ENCODE results near the gene VIP.

GRCh38 chr6:152701081-152701862 lies 49.3 kb upstream of the VIP start:
- TF ChIP-seq, protein P1, sequence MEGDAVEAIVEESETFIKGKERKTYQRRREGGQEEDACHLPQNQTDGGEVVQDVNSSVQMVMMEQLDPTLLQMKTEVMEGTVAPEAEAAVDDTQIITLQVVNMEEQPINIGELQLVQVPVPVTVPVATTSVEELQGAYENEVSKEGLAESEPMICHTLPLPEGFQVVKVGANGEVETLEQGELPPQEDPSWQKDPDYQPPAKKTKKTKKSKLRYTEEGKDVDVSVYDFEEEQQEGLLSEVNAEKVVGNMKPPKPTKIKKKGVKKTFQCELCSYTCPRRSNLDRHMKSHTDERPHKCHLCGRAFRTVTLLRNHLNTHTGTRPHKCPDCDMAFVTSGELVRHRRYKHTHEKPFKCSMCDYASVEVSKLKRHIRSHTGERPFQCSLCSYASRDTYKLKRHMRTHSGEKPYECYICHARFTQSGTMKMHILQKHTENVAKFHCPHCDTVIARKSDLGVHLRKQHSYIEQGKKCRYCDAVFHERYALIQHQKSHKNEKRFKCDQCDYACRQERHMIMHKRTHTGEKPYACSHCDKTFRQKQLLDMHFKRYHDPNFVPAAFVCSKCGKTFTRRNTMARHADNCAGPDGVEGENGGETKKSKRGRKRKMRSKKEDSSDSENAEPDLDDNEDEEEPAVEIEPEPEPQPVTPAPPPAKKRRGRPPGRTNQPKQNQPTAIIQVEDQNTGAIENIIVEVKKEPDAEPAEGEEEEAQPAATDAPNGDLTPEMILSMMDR (conservative IDR thresholded peaks at IDR 0.05; ENCODE audit: low read length), result no peak
- no peak for TF ChIP-seq EZH2phosphoT487 (IDR thresholded peaks at IDR 0.05; ENCODE audit: borderline replicate concordance)

Data from Loucy (cell line).